Endothelial cell of umbilical vein (primary cell): ENCODE results near the gene ZNF106. TPM values are rescaled to one million over a fixed set of nuclear protein-coding genes. Genes with fewer than 3 reads are reported as not detected.

Experiments used
- BruUV-seq: library from RNA; stranded (reverse); fragments of 400-500 nt; replicated peaks from 2 replicates; lab custom pipeline; 2021; lab: Mats Ljungman, UMichigan
- CTCF ChIA-PET: fragments of 300-600, 350-600 bp; sonication (Branson Sonifier 250); formaldehyde crosslinking; loops from one replicate; lab custom pipeline; 2021; ENCODE audit warnings: antibody characterized with exemption, inconsistent platforms; lab: Charles Lee
- POLR2A ChIA-PET: fragments of 300-600, 350-600 bp; sonication (Branson Sonifier 250); formaldehyde crosslinking; loops from one replicate; lab custom pipeline; 2021; ENCODE audit warnings: antibody characterized with exemption, inconsistent platforms; lab: Charles Lee
- DNase-seq: peaks from one replicate; pipeline ENCODE4 v3.0.0-alpha.2; 2011; ENCODE audit warnings: low read depth, low spot score
- FAIRE-seq: peaks from 2 replicates; lab custom pipeline; 2011; peaks lifted over from hg19 to GRCh38; lab: Jason Lieb, UNC
- H2AFZ ChIP-seq: 2 replicates; pipeline ENCODE4 v1.6.0; 2012; ENCODE audit warnings: low read depth, low read length, control low read depth, inconsistent platforms
- H3K27ac ChIP-seq: 2 replicates; pipeline ENCODE4 v1.5.1; 2011; ENCODE audit warnings: low read depth, mild to moderate bottlenecking, control low read depth, low read length, moderate library complexity; ENCODE audit not compliant: insufficient read depth
- H3K27me3 ChIP-seq, 2 experiments: 2 replicates each; pipeline versions ENCODE4 v1.6.0 to v1.6.1; 2011; ENCODE audit warnings: low read length in 2 of 2, mixed read lengths in 1 of 2; ENCODE audit not compliant: control insufficient read depth in 2 of 2, insufficient read depth in 2 of 2
- H3K36me3 ChIP-seq, 2 experiments: 2 replicates in 1 of 2; 3 replicates in 1 of 2; pipeline ENCODE4 v1.5.1; 2011; ENCODE audit warnings: low read length in 2 of 2, mild to moderate bottlenecking in 1 of 2, moderate library complexity in 1 of 2; ENCODE audit not compliant: control insufficient read depth in 2 of 2, insufficient read depth in 2 of 2; ENCODE audit errors: extremely low read depth in 1 of 2
- H3K4me1 ChIP-seq: 3 replicates; pipeline ENCODE4 v1.5.1; 2011; ENCODE audit warnings: mild to moderate bottlenecking, low read length; ENCODE audit not compliant: control insufficient read depth, insufficient read depth; ENCODE audit errors: extremely low read depth
- H3K4me2 ChIP-seq: 2 replicates; pipeline ENCODE4 v1.6.1; 2011; ENCODE audit warnings: low read length, control low read depth, mixed read lengths; ENCODE audit not compliant: insufficient read depth
- H3K4me3 ChIP-seq, 3 experiments: fragments of 200-600 bp in 1 of 3; sonication (generic), shearing (Covaris generic) in 1 of 3; replicated peaks in 1 of 3; 2 replicates each; pipeline ENCODE4 v1.5.1; 2011 to 2016; ENCODE audit warnings: control low read depth in 3 of 3, low read length in 3 of 3, mild to moderate bottlenecking in 2 of 3, inconsistent platforms in 1 of 3, low read depth in 1 of 3, moderate library complexity in 1 of 3; ENCODE audit not compliant: insufficient read depth in 1 of 3
- H3K79me2 ChIP-seq: 2 replicates; pipeline ENCODE4 v1.6.0; 2012; ENCODE audit warnings: low read length, inconsistent platforms; ENCODE audit not compliant: control insufficient read depth, insufficient read depth
- H3K9ac ChIP-seq: replicated peaks from 2 replicates; pipeline ENCODE3; 2011; ENCODE audit warnings: low read length, control low read depth; ENCODE audit not compliant: insufficient read depth; ENCODE audit errors: extremely low read depth
- H3K9me1 ChIP-seq: replicated peaks from 3 replicates; pipeline ENCODE4 v1.6.0; 2011; ENCODE audit warnings: mild to moderate bottlenecking, low read length; ENCODE audit not compliant: control insufficient read depth, insufficient read depth; ENCODE audit errors: extremely low read depth
- H3K9me3 ChIP-seq: replicated peaks from 2 replicates; pipeline ENCODE4 v1.5.1; 2012; ENCODE audit warnings: low read length, inconsistent platforms; ENCODE audit not compliant: control insufficient read depth, insufficient read depth
- H4K20me1 ChIP-seq: replicated peaks from 2 replicates; pipeline ENCODE3; 2011; ENCODE audit warnings: mild to moderate bottlenecking, low read length; ENCODE audit not compliant: control insufficient read depth, insufficient read depth; ENCODE audit errors: extremely low read depth
- EZH2 ChIP-seq: IDR thresholded peaks from 2 replicates; pipeline ENCODE4 v1.6.1; 2012; ENCODE audit warnings: borderline replicate concordance, low read depth, mild to moderate bottlenecking, moderate library complexity, low read length, inconsistent platforms; ENCODE audit not compliant: severe bottlenecking
- FOS ChIP-seq: IDR thresholded peaks from 2 replicates; pipeline ENCODE4 v1.6.1; 2011; ENCODE audit warnings: mild to moderate bottlenecking, low read length, moderate library complexity, borderline replicate concordance; ENCODE audit not compliant: insufficient read depth
- GATA2 ChIP-seq: IDR thresholded peaks from 2 replicates; pipeline ENCODE4 v1.7.0; 2011; ENCODE audit warnings: low read depth, mild to moderate bottlenecking, moderate library complexity, mixed read lengths, low read length; ENCODE audit not compliant: insufficient read length, insufficient read depth
- JUN ChIP-seq: IDR thresholded peaks from 2 replicates; pipeline ENCODE4 v1.6.1; 2011; ENCODE audit warnings: borderline replicate concordance, low read depth; ENCODE audit not compliant: insufficient read length, insufficient read depth
- MYC ChIP-seq: IDR thresholded peaks from one replicate; pipeline ENCODE4 v1.6.1; 2011; ENCODE audit warnings: mild to moderate bottlenecking, low read depth, low read length
- POLR2AphosphoS5 ChIP-seq: IDR thresholded peaks from 2 replicates; pipeline ENCODE4 v1.6.1; 2012; ENCODE audit warnings: low read depth, mild to moderate bottlenecking, control low read depth, low read length, moderate library complexity; ENCODE audit not compliant: insufficient read depth
- dilution Hi-C: fragments of 300-500 bp; cut with MboI; formaldehyde crosslinking; loops from one replicate; pipeline ENCODE4 v1.15.0; 2019; ENCODE audit warnings: low sequenced_read_pairs; ENCODE audit not compliant: extremely low pct_ligation_motif_present
- intact Hi-C: fragments of 100-400 bp; cut with micrococcal nuclease; formaldehyde crosslinking; loops from one replicate; pipeline ENCODE4 v1.10.0; 2022
- polyA plus RNA-seq, 4 experiments: library from polyadenylated mRNA; depleted of rRNA in 3 of 4; stranded (reverse) in 3 of 4; unstranded in 1 of 4; fragments of >200 nt; gene quantifications; 2 replicates each; pipeline versions ENCODE4 v1.2.1 to v1.2.3, GENCODE V29; 2011 to 2012; ENCODE audit warnings: missing spikeins in 1 of 4
- total RNA-seq: library from RNA; stranded (reverse); gene quantifications from 2 replicates; pipeline ENCODE4 v1.2.3, GENCODE V29; 2021

Gene ZNF106
- total and polyA plus RNA-seq, 2 donors (not counting 3 experiments of a cell fraction or from before 2014, with no cell fraction given) = 18.9 to 53.5 TPM

GRCh38 chr15:42493679-42494078 is 2.7 kb upstream of the ZNF106 start:
- Histone ChIP-seq H2AFZ (peak overlapping the region; percentile 62), H3K9ac (no peak overlapping the region), H3K9me1 (no peaks in the 10 kb centered on the region), H3K79me2 (peaks cover 52% of the 10 kb centered on the region), H3K27me3 (no peaks in the 10 kb centered on the region), H3K4me2 (peak overlapping the region; percentile 0), H4K20me1 (no peaks in the 10 kb centered on the region), H3K36me3 (peaks cover 0 to 2% of the 10 kb centered on the region in 2 experiments), H3K4me1 (peaks cover 52% of the 10 kb centered on the region), H3K4me3 (no peak overlapping the region), H3K27ac (peak overlapping the region; percentile 95), H3K9me3 (no peaks in the 10 kb centered on the region)
- TF ChIP-seq POLR2AphosphoS5 = no peak
- TF ChIP-seq MYC = no peak
- no peak for TF ChIP-seq EZH2
- ChIA-PET CTCF (interaction anchor here (1.6 kb wide), 1 partner anchor 55 kb away, joined by 6 read pairs; the partner anchor contains the start of genes HAUS2 and LRRC57), POLR2A (no interaction called here)
- no TSS peak for BruUV-seq
- DNase-seq (no peak), FAIRE-seq (peak; percentile 4)
- intact Hi-C loops (loop anchor here (2.0 to 5.0 kb wide), 3 partner anchors 17 to 221 kb away; partner anchors contain the start of genes GANC, HAUS2, LRRC57 and TMEM87A), dilution Hi-C loops (no loop called here)

- peak; percentile 91 for FAIRE-seq
- Histone ChIP-seq H3K9me1 (no peaks in the 10 kb centered on the region), H3K4me1 (peaks cover 41% of the 10 kb centered on the region), H3K79me2 (peaks cover 50% of the 10 kb centered on the region), H3K27ac (peak overlapping the region; percentile 99), H3K4me2 (peak overlapping the region; percentile 90), H3K36me3 (no peaks in the 10 kb centered on the region), H3K4me3 (peak overlapping the region; percentile 6 to 94 (median 92)), H3K9ac (peak overlapping the region; percentile 98), H3K9me3 (no peaks in the 10 kb centered on the region), H4K20me1 (no peaks in the 10 kb centered on the region), H2AFZ (peak overlapping the region; percentile 50), H3K27me3 (no peaks in the 10 kb centered on the region)
- dilution Hi-C loops = no loop called here
- BruUV-seq = TSS peak; percentile 59
- TF ChIP-seq FOS = peak; percentile 38
- no peak for TF ChIP-seq POLR2AphosphoS5
- peak; percentile 66 for TF ChIP-seq JUN
- peak; percentile 36 for TF ChIP-seq GATA2
- no peak for DNase-seq
- ChIA-PET CTCF (interaction anchor here (1.0 kb wide), 3 partner anchors 8 to 17 kb away, joined by 3 to 5 read pairs (median 4); no protein-coding TSS in a partner anchor), POLR2A (interaction anchor here (1.3 kb wide), 1 partner anchor 11 kb away, joined by 4 read pairs; no protein-coding TSS in a partner anchor)
- intact Hi-C loops = loop anchor here (2.0 to 5.0 kb wide), 2 partner anchors 83 to 219 kb away; partner anchors contain the start of genes GANC, STARD9 and TMEM87A
Measured at GRCh38 chr15:42491539-42492225, 741 bp upstream of the ZNF106 start.
